Measurements from ENCODE around the gene H2BK1.

GRCh38 chr7:151249732-151250072 lies 39.4 kb upstream of the H2BK1 start:
- no peak for TF ChIP-seq TP53 (CRISPR knock-in tag; IDR thresholded peaks at IDR 0.05)
- TF ChIP-seq CTCF (IDR thresholded peaks at IDR 0.05) = no peak
- no peak for TF ChIP-seq USF2 (CRISPR knock-in tag; IDR thresholded peaks at IDR 0.05)
- no peak for TF ChIP-seq FOXK1 (CRISPR knock-in tag; IDR thresholded peaks at IDR 0.05)
- no peak for TF ChIP-seq JUN (CRISPR knock-in tag; IDR thresholded peaks at IDR 0.05)
- no peak for TF ChIP-seq ATF1 (CRISPR knock-in tag; IDR thresholded peaks at IDR 0.05)
- no peak for TF ChIP-seq E2F1 (CRISPR knock-in tag; IDR thresholded peaks at IDR 0.05)
- TF ChIP-seq SP1 (CRISPR knock-in tag; conservative IDR thresholded peaks at IDR 0.05) = no peak
- no peak for TF ChIP-seq ZNF396 (CRISPR knock-in tag; IDR thresholded peaks at IDR 0.05; ENCODE audit: borderline replicate concordance)
- TF ChIP-seq FOXP4 (CRISPR knock-in tag; IDR thresholded peaks at IDR 0.05) = no peak

All from WTC11 (cell line).